Measurements from ENCODE around the gene TENT4B. TPM values are rescaled to one million over a fixed set of nuclear protein-coding genes. Genes with fewer than 3 reads are reported as not detected.

TENT4B gene
- polyA plus RNA-seq, 2 of the 4 experiments (the other 2 are of a cell fraction): 12.2 to 19.4 TPM

DNA sequence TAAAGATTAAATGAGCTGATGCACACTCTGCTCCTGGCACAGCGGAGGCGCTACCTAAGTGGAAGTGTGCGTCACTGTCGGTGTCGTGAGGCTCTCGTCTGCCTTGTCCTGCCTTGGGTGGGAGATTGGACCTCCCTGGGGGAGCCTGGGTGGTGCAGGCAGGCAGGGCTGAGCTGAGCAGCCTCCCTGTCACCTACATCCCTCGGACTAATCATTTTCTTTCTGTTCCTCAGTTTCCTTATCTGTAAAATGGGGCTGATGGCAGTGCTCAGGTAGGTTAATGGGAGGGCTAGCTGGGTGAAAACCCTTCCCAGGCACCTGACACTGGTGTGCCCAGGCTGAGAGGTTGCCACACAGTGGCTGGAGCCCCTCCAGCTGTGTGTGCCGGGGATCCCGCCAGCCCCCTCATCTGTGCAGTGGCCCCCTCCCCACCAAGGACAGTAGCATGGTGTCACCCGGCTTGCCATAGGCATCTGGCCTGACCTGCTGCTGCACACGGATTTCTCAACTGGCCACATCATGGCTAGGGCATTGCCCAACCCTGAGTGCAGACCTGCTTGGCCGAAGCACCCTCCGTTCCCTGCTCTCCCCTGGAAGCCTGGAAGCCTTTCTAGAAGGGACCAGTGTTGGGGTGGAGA is 117.5 kb downstream of the TENT4B start:
- 94% methylated on average over 11 of the region's 13 CpGs for WGBS (ENCODE audit: missing lambda C conversion rate)
- no peak overlapping the region for H3K4me2 ChIP-seq
- POLR2A ChIA-PET: no interaction called here
- CTCF ChIA-PET: interaction anchor here (0.9 to 1.2 kb wide), 3 partner anchors 9 to 401 kb away, joined by 3 read pairs; no protein-coding TSS in a partner anchor
- H3K9me3 ChIP-seq: no peaks in the 10 kb centered on the region
- no peak for FAIRE-seq
- DNase-seq (ENCODE audit: low read depth in 1 of 2, low spot score in 1 of 2): no peak
- TF ChIP-seq EP300 (IDR thresholded peaks at IDR 0.05) (no peak), RAD21 (conservative IDR thresholded peaks at IDR 0.05 in 1 of 2, IDR thresholded peaks at IDR 0.05 in 1 of 2) (no peak), ZC3H11A (IDR thresholded peaks at IDR 0.05) (no peak), POLR2A (IDR thresholded peaks at IDR 0.05; ENCODE audit: low read length) (no peak), ZNF302 (CRISPR knock-in tag; IDR thresholded peaks at IDR 0.05) (no peak), NFE2L2 (conservative IDR thresholded peaks at IDR 0.05; ENCODE audit: low read length) (no peak), POLR2AphosphoS2 (conservative IDR thresholded peaks at IDR 0.05; ENCODE audit: low read length) (no peak), BHLHE40 (IDR thresholded peaks at IDR 0.05; ENCODE audit: low read depth, low read length) (no peak), KDM5A (IDR thresholded peaks at IDR 0.05) (no peak), JUN (IDR thresholded peaks at IDR 0.05) (no peak), USF2 (IDR thresholded peaks at IDR 0.05) (no peak), RFX5 (IDR thresholded peaks at IDR 0.05) (no peak), HOXA7 (CRISPR knock-in tag; IDR thresholded peaks at IDR 0.05) (no peak), FOSB (CRISPR knock-in tag; IDR thresholded peaks at IDR 0.05) (no peak)
- TF ChIP-seq, protein P1, sequence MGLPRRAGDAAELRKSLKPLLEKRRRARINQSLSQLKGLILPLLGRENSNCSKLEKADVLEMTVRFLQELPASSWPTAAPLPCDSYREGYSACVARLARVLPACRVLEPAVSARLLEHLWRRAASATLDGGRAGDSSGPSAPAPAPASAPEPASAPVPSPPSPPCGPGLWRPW (IDR thresholded peaks at IDR 0.05): no peak
- TF ChIP-seq, protein P2, sequence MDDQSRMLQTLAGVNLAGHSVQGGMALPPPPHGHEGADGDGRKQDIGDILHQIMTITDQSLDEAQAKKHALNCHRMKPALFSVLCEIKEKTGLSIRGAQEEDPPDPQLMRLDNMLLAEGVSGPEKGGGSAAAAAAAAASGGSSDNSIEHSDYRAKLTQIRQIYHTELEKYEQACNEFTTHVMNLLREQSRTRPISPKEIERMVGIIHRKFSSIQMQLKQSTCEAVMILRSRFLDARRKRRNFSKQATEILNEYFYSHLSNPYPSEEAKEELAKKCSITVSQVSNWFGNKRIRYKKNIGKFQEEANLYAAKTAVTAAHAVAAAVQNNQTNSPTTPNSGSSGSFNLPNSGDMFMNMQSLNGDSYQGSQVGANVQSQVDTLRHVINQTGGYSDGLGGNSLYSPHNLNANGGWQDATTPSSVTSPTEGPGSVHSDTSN (IDR thresholded peaks at IDR 0.05): no peak
- H3K27ac ChIP-seq: no peak overlapping the region
- H3K4me1 ChIP-seq: no peaks in the 10 kb centered on the region
- no peak overlapping the region for H3K4me3 ChIP-seq
- no peak; a peak in 1 of 6 replicates for ATAC-seq

- TF ChIP-seq PHF8 (IDR thresholded peaks at IDR 0.05; ENCODE audit: borderline replicate concordance, low read depth) (no peak), GATA3 (IDR thresholded peaks at IDR 0.05; ENCODE audit: borderline replicate concordance) (no peak), MAX (IDR thresholded peaks at IDR 0.05) (no peak), CHD4 (IDR thresholded peaks at IDR 0.05; ENCODE audit: borderline replicate concordance) (no peak), HDAC2 (IDR thresholded peaks at IDR 0.05) (no peak), ZFP36 (IDR thresholded peaks at IDR 0.05; ENCODE audit: borderline replicate concordance, partially characterized antibody) (no peak), ZNF302 (CRISPR knock-in tag; IDR thresholded peaks at IDR 0.05) (no peak), RAD21 (conservative IDR thresholded peaks at IDR 0.05 in 1 of 2, IDR thresholded peaks at IDR 0.05 in 1 of 2) (no peak)
- TF ChIP-seq, protein P3, sequence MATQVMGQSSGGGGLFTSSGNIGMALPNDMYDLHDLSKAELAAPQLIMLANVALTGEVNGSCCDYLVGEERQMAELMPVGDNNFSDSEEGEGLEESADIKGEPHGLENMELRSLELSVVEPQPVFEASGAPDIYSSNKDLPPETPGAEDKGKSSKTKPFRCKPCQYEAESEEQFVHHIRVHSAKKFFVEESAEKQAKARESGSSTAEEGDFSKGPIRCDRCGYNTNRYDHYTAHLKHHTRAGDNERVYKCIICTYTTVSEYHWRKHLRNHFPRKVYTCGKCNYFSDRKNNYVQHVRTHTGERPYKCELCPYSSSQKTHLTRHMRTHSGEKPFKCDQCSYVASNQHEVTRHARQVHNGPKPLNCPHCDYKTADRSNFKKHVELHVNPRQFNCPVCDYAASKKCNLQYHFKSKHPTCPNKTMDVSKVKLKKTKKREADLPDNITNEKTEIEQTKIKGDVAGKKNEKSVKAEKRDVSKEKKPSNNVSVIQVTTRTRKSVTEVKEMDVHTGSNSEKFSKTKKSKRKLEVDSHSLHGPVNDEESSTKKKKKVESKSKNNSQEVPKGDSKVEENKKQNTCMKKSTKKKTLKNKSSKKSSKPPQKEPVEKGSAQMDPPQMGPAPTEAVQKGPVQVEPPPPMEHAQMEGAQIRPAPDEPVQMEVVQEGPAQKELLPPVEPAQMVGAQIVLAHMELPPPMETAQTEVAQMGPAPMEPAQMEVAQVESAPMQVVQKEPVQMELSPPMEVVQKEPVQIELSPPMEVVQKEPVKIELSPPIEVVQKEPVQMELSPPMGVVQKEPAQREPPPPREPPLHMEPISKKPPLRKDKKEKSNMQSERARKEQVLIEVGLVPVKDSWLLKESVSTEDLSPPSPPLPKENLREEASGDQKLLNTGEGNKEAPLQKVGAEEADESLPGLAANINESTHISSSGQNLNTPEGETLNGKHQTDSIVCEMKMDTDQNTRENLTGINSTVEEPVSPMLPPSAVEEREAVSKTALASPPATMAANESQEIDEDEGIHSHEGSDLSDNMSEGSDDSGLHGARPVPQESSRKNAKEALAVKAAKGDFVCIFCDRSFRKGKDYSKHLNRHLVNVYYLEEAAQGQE (IDR thresholded peaks at IDR 0.05): no peak
- Histone ChIP-seq H3K27ac (no peak overlapping the region), H3K9me3 (no peaks in the 10 kb centered on the region), H3K4me1 (no peaks in the 10 kb centered on the region), H3K4me2 (no peak overlapping the region), H3K4me3 (no peak overlapping the region)
- WGBS (ENCODE audit: missing lambda C conversion rate): 86% methylated on average over 14 of the region's 15 CpGs
- no peak for FAIRE-seq
- DNase-seq (ENCODE audit: low read depth in 1 of 2, low spot score in 1 of 2): no peak
- POLR2A ChIA-PET: no interaction called here
- ATAC-seq: peak in 1 of 2 experiments; percentile 16; a peak in 1 of 6 replicates
- CTCF ChIA-PET: interaction anchor here (0.8 to 2.0 kb wide), 3 partner anchors 8 to 84 kb away, joined by 3 to 7 read pairs (median 3); no protein-coding TSS in a partner anchor
Observed at GRCh38 chr16:50271148-50272041, 118.3 kb downstream of the TENT4B start.

All from A549 (cell line).